HG02840 (cell line): ENCODE results near the gene SLC7A14.

Source experiments
- ATAC-seq: cut with Tn5 transposase; IDR thresholded peaks from one replicate; pipeline ENCODE4 v1.9.1; 2021; ENCODE audit warnings: mild to moderate bottlenecking, moderate library complexity, moderate number of reproducible peaks; ENCODE audit not compliant: unreplicated experiment, low FRiP score

The SLC7A14 gene

DNA sequence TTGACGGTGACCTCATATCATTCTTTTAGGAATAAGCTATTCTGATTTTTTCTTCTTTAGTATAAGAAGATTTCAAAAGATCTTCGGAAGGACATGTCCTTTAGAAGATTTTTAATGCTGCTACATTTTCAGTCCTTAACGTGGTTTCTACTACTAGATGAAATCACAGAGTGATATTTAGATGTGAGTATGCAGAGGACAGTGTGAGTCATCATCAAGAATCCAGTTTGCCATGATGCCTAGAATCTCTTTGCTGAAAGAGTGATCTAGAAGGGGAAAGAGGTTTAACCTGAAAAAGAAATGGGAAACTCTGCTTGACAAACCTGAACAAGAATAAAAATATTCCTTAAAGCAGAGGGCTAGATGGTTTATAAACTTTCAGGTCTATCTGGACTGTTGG lies 43.2 kb downstream of the SLC7A14 start:
- ATAC-seq, result no peak

DNA sequence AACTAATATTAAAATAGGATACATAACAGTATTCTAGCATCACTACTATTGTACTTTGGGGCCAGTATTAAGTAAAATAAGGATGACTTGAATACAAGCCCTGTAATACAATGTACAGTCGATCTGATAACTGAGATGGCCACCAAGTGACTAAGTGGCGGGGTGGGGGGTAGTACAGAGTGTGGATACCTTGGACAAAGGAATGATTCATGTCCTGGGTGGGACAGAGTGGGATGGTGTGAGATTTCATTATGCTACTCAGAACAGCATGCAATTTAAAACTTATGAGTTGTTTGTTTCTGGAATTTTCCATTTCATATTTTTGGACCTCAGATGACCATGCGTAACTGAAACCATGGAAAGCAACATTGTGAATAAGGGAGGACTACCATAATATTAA lies 46.0 kb downstream of the SLC7A14 start:
- no peak for ATAC-seq

DNA sequence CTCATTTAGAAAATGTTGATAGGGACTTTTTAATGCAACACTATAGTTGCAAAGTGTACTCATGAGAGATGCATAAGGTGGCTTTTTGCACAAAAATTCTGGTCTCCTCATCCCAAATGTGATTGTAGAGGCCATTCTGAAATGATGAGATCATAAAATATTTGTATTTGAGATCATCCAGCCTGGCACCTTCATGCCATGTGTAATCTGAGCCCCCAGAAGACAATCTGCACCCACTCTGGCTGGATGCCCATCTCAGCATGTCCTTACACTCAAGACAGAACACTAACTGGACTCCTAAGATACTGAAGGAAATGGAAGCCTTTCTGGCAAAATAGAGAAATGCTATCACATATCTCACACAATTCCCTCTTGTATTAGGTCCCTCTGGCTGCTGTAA lies 49.2 kb downstream of the SLC7A14 start:
- ATAC-seq, result no peak

DNA sequence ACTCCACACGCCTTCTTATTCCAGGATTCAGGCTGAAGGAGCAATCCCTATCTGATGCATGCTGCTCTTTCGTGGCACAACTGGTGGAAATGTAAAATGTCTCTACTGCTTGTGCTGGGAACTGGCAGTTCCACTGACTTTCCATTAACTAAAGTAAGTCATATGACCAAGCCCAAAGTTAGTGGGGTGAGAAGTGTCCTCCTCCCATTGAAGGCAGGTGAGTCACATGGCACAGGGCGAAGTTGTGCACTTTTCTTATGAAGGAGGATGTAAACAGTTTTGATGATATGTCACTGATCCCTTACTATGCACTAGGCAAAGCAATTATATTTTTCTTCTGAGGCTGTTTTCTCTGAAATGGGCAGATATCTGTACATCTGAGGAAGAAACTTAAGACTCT lies 51.6 kb downstream of the SLC7A14 start:
- no peak for ATAC-seq

DNA sequence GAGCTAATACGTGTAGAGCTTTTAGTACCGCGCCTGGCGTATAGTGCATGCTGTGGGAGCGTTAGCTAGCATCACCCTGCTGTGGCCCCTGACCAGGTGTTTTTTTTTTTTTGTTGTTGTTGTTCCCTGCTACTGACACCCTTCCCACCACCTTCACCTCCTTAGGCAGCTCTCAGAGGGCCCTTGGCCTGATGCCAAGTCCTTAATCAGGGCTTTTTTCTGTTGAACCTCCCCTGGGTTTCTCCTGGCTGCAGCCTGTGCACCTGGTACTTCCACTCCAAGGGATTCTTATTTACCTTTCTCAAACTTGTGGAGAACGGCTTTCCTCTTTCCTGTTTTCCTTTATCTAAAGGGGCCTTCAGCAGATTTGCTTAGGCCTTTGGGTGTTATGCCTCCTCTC lies 53.3 kb downstream of the SLC7A14 start:
- ATAC-seq, result no peak

DNA sequence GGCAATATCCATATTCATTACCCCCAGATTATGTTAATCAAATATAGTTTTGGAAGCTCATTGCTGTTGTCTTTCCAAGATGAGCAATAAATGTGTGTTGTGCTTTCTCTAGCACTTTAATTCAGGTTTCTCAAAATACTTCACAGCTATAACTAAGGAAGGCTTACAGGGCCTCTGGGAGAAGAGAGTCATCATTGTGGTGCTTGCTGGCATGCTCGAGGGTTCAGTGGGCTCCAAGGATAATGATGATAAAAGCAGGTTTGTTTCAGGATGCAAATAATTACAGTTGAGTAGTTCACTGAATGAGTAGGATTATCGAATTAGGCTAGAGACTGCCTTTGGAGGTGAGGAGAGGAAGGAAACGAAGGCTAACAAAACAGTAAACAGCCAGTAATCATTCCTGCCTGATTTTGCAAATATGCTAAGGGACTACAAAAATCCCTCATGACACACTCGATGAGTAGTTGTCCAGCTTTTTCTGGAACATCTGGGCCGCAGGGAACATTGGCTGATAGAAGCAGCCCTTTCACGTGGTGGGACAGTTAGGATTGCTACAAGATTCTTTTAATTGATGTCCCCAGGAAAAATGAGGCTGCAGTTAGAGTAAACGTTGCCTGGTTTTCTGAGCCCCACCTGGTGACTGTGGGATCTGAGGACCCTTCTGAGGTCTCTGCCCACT lies 54.1 kb downstream of the SLC7A14 start:
- no peak for ATAC-seq

DNA sequence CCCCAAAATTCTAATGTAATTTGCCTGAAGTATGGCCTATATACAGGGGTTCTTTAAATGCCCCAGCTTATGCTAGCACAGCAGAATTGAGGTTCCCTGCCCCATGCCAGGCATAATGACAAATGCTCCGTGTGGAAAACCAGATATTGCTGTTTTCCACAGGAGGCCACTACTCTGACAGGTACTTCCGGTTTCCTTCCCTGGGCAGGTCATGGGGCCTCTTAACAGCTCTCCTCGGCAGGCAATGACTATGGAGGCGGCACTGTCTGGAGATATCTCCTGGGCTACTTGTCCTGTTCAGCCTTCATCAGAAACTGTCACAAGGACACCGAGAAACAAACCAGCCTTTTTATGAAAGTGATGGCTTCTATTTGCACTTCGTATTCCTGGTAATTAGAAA lies 54.8 kb downstream of the SLC7A14 start:
- no peak for ATAC-seq

DNA sequence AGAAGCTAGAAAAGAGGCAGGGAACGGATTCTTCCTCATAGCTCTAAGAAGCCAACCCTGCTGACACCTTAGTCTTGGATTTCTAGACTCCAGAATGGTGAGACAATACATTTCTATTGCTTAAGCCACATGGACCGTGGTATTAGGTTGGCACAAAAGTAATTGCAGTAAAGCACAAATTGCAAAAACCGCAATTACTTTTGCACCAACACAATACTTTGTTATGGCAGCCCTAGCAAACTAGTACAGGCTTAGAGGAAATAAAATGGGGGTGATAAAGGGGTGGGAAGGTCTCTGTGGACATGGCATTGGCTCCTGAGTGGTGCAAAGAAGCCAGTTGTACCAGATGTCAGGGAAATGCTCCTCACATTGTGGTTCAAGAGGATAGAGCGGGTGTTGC lies 56.0 kb downstream of the SLC7A14 start:
- ATAC-seq, result no peak

DNA sequence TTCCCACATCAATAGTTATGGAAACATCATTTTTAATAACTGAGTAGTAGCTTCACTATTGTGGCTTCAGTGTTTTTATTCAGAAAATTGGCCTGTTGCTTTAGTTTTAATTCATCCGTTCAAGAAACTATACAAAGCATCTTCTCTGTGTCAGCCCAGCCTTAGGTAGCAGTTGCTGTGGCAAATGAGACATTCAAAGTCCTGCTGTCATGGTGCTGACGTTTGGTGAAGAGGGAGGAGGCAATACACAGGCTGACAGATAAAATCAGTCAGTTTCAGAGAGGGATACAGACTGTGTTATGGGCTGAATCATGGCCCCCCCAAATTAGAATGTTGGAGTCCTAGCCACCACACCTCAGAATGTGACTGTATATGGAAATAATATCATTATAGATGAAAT lies 56.5 kb downstream of the SLC7A14 start:
- no peak for ATAC-seq

DNA sequence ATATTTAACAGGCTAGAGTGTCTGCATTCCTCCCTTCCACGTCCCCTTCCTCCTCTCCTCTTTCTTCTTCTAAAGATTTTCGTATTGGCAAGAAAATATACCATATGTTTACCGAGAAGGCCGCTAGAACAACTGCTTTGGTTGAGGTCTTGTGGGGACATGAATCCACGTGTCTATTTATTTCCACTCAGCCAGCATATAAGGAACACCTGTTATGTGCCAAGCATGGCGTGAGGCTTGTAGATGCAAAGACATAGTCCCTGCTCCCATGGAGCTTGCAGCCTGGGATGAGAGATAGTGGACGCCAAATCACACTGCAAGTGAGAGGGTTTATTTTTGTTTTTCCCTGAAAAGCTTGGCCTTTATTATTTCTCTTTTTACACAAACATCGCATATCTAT lies 57.1 kb downstream of the SLC7A14 start:
- no peak for ATAC-seq

DNA sequence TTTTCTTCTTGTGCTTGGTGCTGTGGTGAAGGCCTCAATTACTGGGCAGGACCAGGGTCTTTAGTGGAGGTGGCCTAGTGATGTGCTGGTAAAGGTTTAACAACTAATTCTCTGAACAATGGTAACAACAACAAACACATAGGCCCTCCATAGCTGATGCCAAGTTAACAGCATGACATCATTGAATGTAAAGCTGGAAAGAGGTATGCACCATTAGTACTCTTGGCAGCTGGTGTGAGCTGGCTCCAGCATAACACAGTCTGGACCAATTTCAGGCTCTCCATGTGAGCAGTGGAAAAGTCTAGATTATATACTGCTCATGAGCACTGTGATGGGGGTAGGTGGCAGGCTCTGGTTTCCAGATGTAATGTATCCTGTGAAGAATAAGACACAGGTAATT lies 61.8 kb downstream of the SLC7A14 start:
- no peak for ATAC-seq

DNA sequence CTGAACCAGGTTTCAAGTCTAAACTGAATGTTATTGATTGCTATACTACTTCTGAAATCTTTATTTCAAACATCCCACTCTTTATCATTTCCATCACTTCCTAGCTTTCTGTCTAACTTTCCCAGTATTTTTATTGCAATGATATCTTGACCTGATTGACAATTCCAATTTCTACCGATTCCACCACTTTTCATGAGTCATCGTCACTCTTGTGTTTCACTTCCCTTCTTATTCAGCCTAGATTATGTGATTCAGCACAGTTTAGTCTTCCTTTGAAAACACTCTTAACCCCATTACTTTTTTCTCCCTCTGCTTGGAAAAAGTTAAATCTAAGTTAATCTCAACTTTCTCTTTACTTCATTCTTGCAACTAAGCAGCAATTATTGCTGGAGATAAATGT lies 62.6 kb downstream of the SLC7A14 start:
- no peak for ATAC-seq

DNA sequence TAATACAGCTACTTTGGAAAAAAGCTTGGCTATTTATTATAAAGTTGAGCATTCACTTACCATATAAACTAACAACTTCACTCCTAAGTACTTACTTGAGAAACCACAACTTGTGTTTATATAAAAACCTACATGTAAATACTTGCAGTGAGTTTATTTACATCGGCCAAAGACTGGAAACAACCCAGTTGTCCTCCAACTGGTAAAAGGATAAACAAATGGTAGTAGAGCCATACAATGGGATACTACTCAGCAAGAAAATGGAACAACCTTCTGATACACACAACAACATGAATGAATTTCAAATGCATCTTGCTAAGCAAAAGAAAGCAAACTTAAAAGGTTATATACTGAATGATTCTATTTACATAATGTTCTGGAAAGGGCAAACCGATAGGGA lies 63.7 kb downstream of the SLC7A14 start:
- no peak for ATAC-seq

DNA sequence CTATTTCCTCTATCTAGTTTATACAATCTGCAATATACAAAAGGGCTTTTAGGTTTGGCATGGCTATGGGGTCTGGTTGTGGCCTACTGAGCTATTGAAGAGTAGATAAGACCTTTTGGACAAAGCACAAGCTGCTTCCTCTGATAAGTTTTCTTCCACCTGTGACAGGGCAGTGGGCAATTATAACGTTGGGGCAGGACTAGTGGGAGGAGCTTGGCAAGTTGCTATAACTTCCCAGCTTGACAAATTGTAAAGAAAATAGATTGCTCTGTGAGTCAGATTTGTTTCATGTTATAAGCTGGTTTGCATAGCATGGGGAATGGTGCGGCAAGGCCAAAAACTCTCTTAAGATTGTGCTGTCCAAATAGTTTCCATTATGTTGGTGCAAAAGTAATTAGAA lies 64.9 kb downstream of the SLC7A14 start:
- no peak for ATAC-seq

DNA sequence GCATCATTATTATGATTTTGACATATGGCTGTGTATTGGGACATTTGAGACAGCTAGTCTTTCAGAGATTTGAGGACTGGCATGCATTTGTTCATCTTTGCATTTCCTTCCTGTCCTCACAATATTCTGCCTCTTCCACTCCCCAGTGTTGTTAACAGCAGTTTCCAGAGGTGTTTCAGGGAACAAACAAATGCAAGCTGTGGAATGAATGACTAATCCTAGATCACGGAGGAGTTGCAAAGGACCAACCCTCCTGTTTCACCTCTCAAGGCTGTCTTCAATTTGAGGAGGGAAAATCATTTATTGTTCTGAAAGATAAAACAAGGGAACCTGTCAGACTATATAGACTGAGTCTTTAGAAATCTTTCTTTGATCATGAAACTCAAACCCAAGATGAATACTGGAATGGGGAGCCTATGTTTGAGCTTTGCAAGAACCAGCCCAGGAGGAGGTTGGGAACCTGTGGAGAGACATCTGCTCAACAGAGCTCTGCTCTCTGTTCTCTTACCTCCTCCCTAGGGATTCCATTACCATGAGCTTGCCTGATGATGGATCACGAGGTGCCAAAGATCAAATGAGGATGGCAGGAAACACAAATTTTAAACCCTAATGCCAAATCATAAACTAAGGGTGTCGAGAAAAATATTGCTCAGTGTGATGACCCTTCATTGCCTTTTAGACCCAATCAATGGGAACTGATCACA lies 68.5 kb downstream of the SLC7A14 start:
- no peak for ATAC-seq

DNA sequence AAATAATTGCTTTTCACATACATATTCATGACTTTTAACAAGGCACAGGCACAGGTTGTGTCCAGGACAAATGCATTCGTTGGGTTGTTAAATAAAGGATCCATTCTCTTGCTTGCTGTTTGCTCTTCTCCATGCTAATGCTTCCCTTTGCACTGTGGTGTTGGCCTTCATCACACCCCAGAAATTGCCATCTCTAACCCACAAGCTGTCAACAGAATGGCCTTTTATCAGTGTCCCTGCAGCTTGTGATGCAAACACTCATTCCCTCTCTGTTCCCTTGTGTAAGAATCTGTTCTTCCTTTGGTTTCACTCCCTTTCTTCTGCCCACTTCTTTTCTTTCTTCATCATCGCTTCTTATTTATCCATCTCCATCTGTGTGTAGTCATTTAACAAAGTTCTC lies 72.2 kb downstream of the SLC7A14 start:
- ATAC-seq, result no peak

DNA sequence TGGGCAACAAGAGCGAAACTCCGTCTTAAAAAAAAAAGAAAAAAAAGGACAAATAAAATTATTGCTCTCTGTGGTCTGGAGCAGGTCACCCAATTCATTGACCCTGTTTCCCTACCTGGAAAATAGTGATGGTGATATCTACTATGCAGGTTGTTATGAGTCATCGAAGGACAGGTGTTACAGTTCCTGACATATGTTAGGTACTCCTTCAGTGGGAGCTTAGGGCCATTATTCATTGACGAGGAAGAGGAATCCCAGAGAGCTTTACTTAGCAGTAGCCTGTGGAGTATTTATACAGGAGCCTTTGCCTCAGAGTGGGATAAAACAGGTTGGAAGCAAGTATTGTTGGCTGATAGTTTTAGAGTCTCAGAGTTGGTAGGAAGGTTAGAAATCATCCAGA lies 74.5 kb downstream of the SLC7A14 start:
- no peak for ATAC-seq

DNA sequence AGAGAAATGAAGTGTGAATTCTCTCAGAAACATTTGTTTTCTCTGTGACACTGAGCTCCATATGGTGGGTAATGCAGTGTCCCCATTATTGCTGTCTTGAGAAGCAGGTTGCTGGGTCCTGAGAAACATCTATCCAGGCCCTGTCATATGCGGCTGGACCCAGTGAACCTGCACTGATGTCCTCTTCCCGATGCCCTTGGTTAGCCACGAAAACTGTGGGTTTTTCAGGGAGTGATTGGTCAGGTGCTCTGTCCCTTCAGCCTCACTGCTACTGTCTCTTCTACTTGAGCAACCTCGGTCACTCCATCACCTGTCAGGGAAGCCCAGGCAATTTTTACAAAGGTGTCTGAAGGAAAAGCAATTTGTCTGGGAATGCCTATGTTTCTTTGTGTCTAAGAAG lies 77.0 kb downstream of the SLC7A14 start:
- ATAC-seq, result no peak

DNA sequence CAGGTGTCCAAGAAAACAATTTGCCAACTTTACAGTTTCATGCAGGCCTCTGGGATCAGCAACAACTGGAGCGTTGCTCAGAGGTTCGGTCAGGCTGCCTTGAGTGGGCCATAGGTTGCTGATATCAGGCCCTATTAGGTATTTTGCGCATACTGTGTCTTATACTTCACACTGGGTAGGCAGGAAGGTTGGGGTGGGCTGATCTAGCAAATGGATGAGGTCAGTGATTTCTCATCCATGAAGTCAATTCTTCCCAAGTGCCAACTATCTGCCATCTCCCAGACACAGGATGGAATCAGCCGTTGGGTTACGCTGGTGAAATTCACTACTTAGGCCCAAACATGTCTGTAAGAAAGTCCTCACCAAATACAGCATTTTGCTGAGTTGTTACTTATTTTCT lies 77.6 kb downstream of the SLC7A14 start:
- no peak for ATAC-seq

DNA sequence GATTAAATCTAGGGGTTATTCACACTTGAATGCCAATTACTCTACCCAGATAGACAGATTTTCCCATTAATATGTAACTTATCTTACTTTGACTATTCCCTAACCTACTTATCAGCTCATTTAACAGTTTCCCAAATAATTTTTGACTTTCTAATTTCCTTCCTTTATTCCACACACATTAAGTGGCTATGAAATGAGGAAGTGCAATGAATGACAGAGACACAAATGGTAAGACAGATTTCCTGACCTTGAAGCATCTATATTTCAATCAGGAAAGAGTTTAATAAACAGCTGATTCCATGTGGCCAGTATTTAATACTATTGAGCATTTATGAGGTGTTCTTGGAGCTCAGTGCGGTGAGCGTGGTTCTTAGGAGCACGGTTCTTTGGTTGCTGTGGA lies 78.8 kb downstream of the SLC7A14 start:
- no peak for ATAC-seq

DNA sequence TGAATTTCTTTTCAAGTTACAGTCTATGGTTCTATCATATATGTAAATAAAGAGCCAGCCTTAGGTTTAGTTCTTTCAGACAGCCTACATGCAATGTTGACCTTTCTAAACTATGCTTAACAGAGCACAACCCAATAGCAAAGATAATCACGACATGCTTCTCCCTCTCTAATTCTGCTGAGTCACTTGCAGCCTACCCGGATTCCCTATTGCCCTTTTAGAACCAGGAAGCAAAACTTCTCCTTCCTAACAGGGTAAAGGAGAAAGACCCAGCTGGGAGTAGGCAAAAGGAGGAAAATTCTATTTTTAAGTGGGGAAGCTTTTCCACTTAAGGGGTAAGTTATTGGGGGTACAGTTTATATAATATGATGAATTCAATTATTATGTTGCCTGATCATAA lies 79.3 kb downstream of the SLC7A14 start:
- no peak for ATAC-seq

DNA sequence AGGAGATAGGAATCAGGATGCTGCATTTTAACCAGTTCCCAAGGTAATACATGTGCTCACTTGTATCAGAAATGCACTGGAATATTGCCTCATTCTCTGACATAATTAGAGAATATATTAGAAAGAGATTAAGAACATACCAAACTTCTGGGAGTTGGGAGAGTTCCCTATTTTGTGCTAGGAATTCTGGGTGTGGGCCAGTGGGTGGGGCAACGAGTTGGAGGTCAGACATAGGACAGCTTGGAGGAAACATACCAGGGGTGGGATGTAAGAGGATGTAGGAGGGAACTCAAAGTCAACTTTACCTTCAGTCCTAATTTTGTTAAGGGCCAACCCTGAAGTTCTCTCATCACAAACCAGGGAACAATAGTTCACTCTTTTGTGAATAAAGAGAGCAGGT lies 83.6 kb downstream of the SLC7A14 start:
- ATAC-seq, result no peak

DNA sequence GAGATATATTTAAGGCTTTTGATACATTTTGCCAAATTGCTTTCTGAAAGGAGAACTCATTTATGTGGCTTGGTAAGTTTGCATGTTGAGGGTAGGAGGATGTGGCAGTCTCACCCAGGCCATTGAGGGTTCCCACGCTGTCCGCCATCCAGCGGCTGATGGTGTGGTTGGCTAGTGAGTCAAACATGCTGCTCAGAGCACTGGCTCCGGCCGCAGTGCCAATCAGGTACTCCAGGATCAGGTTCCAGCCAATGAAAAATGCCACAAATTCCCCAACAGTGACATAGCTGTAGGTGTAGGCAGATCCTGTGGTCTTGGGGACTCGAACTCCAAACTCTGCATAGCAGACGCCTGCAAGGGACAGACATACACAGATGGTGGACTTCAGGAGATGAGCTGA lies 84.9 kb downstream of the SLC7A14 start:
- no peak for ATAC-seq
